Rectal smooth muscle tissue (tissue), 1 donor: Measurements from ENCODE around the gene PSMD14.

ENCODE experiments used
- H3K27ac ChIP-seq: one replicate; pipeline ENCODE4 v1.7.0; 2013; ENCODE audit warnings: low read depth, low read length, inconsistent platforms
- H3K27me3 ChIP-seq: one replicate; pipeline ENCODE4 v1.7.0; 2013; ENCODE audit warnings: low read length; ENCODE audit not compliant: control insufficient read depth, insufficient read depth
- H3K36me3 ChIP-seq: one replicate; pipeline ENCODE4 v1.7.0; 2013; ENCODE audit warnings: low read length; ENCODE audit not compliant: control insufficient read depth, insufficient read depth
- H3K4me1 ChIP-seq: one replicate; pipeline ENCODE4 v1.7.0; 2013; ENCODE audit warnings: low read length; ENCODE audit not compliant: control insufficient read depth, insufficient read depth
- H3K4me3 ChIP-seq: one replicate; pipeline ENCODE4 v1.7.0; 2013; ENCODE audit warnings: low read length
- H3K9ac ChIP-seq: one replicate; pipeline ENCODE4 v1.7.0; 2013; ENCODE audit warnings: low read length

Gene PSMD14

GRCh38 chr2:161426455-161426921, 118.3 kb downstream of the PSMD14 start:
- Histone ChIP-seq H3K27ac (no peak overlapping the region), H3K4me1 (no peaks in the 10 kb centered on the region), H3K4me3 (peak overlapping the region; percentile 28), H3K27me3 (peaks cover 55% of the 10 kb centered on the region), H3K36me3 (no peaks in the 10 kb centered on the region), H3K9ac (no peak overlapping the region)

GRCh38 chr2:161426922-161427663, 118.9 kb downstream of the PSMD14 start:
- Histone ChIP-seq H3K4me1 (no peaks in the 10 kb centered on the region), H3K27ac (no peak overlapping the region), H3K36me3 (no peaks in the 10 kb centered on the region), H3K27me3 (peaks cover 52% of the 10 kb centered on the region), H3K4me3 (peak overlapping the region; percentile 28), H3K9ac (no peak overlapping the region)

GRCh38 chr2:161427664-161428587, 119.7 kb downstream of the PSMD14 start:
- no peaks in the 10 kb centered on the region for H3K4me1 ChIP-seq
- no peak overlapping the region for H3K4me3 ChIP-seq
- H3K9ac ChIP-seq: no peak overlapping the region
- H3K27me3 ChIP-seq: peaks cover 45% of the 10 kb centered on the region
- H3K36me3 ChIP-seq: no peaks in the 10 kb centered on the region
- no peak overlapping the region for H3K27ac ChIP-seq

GRCh38 chr2:161430386-161430785, 122.2 kb downstream of the PSMD14 start:
- Histone ChIP-seq H3K27me3 (peaks cover 23% of the 10 kb centered on the region), H3K9ac (no peak overlapping the region)

GRCh38 chr2:161432107-161432506, 123.9 kb downstream of the PSMD14 start:
- Histone ChIP-seq H3K27me3 (peaks cover 11% of the 10 kb centered on the region), H3K4me1 (no peaks in the 10 kb centered on the region), H3K4me3 (no peak overlapping the region), H3K36me3 (no peaks in the 10 kb centered on the region), H3K27ac (no peak overlapping the region), H3K9ac (no peak overlapping the region)

More at GRCh38 chr2:161430386-161430785, 122.2 kb downstream of the PSMD14 start:
- H3K4me1 ChIP-seq: no peaks in the 10 kb centered on the region
- H3K36me3 ChIP-seq: no peaks in the 10 kb centered on the region
- no peak overlapping the region for H3K27ac ChIP-seq
- H3K4me3 ChIP-seq: no peak overlapping the region

GRCh38 chr2:161434118-161434517, 125.9 kb downstream of the PSMD14 start:
- H3K36me3 ChIP-seq: no peaks in the 10 kb centered on the region
- no peak overlapping the region for H3K9ac ChIP-seq
- H3K4me1 ChIP-seq: no peaks in the 10 kb centered on the region
- no peaks in the 10 kb centered on the region for H3K27me3 ChIP-seq
- no peak overlapping the region for H3K27ac ChIP-seq
- H3K4me3 ChIP-seq: no peak overlapping the region

GRCh38 chr2:161436411-161436810, 128.2 kb downstream of the PSMD14 start:
- H3K4me1 ChIP-seq: no peaks in the 10 kb centered on the region
- no peak overlapping the region for H3K4me3 ChIP-seq
- H3K27me3 ChIP-seq: no peaks in the 10 kb centered on the region
- H3K27ac ChIP-seq: no peak overlapping the region
- no peak overlapping the region for H3K9ac ChIP-seq
- no peaks in the 10 kb centered on the region for H3K36me3 ChIP-seq

GRCh38 chr2:161438598-161438997, 130.4 kb downstream of the PSMD14 start:
- Histone ChIP-seq H3K27ac (no peak overlapping the region), H3K9ac (no peak overlapping the region), H3K27me3 (no peaks in the 10 kb centered on the region)

GRCh38 chr2:161445097-161445496, 136.9 kb downstream of the PSMD14 start:
- H3K27me3 ChIP-seq: no peaks in the 10 kb centered on the region

More at GRCh38 chr2:161438598-161438997, 130.4 kb downstream of the PSMD14 start:
- Histone ChIP-seq H3K4me1 (no peaks in the 10 kb centered on the region), H3K4me3 (no peak overlapping the region), H3K36me3 (no peaks in the 10 kb centered on the region)

GRCh38 chr2:161448431-161448830, 140.2 kb downstream of the PSMD14 start:
- Histone ChIP-seq H3K36me3 (no peaks in the 10 kb centered on the region), H3K4me3 (no peak overlapping the region)

More at GRCh38 chr2:161445097-161445496, 136.9 kb downstream of the PSMD14 start:
- Histone ChIP-seq H3K36me3 (no peaks in the 10 kb centered on the region), H3K9ac (no peak overlapping the region), H3K4me3 (no peak overlapping the region), H3K27ac (no peak overlapping the region), H3K4me1 (no peaks in the 10 kb centered on the region)

More at GRCh38 chr2:161448431-161448830, 140.2 kb downstream of the PSMD14 start:
- Histone ChIP-seq H3K27me3 (no peaks in the 10 kb centered on the region), H3K9ac (no peak overlapping the region), H3K27ac (no peak overlapping the region), H3K4me1 (no peaks in the 10 kb centered on the region)
